ENCODE measurements around the gene GLI1. TPM values are rescaled to one million over a fixed set of nuclear protein-coding genes. Genes with fewer than 3 reads are reported as not detected.
A peak's percentile ranks its signal among the peaks of the same experiment; 100 is the strongest.

Gene GLI1
- polyA plus RNA-seq, 1 donor (not counting 4 experiments of a cell fraction or from before 2014, with no cell fraction given): 1.0 TPM

DNA sequence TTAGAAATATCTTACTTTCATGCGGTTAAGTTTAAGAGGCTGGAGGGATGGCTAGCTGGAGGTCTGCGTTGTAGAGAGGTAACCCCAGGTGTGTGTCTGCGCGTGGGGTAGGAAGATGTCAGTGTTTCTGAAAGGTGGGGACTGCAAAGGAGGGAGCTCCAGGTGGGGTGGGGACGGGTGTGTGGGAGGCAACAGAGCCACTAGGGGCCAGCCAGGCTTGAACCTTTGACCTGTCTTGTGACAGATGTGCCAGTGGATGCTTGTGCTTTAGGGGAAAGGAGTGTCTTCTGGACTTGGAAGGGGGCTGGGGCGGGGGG lies 841 bp downstream of the GLI1 start:
- no peaks in the 10 kb centered on the region for H4K20me1 ChIP-seq (ENCODE audit: control insufficient read depth, extremely low read depth, insufficient read depth, low read length)
- TF ChIP-seq EZH2 (IDR thresholded peaks at IDR 0.05; ENCODE audit: low read length): no peak
- TF ChIP-seq, protein P1, sequence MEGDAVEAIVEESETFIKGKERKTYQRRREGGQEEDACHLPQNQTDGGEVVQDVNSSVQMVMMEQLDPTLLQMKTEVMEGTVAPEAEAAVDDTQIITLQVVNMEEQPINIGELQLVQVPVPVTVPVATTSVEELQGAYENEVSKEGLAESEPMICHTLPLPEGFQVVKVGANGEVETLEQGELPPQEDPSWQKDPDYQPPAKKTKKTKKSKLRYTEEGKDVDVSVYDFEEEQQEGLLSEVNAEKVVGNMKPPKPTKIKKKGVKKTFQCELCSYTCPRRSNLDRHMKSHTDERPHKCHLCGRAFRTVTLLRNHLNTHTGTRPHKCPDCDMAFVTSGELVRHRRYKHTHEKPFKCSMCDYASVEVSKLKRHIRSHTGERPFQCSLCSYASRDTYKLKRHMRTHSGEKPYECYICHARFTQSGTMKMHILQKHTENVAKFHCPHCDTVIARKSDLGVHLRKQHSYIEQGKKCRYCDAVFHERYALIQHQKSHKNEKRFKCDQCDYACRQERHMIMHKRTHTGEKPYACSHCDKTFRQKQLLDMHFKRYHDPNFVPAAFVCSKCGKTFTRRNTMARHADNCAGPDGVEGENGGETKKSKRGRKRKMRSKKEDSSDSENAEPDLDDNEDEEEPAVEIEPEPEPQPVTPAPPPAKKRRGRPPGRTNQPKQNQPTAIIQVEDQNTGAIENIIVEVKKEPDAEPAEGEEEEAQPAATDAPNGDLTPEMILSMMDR (optimal IDR thresholded peaks at IDR 0.05 in 1 of 3, IDR thresholded peaks at IDR 0.05 in 1 of 3, conservative IDR thresholded peaks at IDR 0.05 in 1 of 3; ENCODE audit: extremely low read depth in 1 of 3, insufficient read depth in 2 of 3, low read length in 3 of 3): no peak
- DNase-seq (ENCODE audit: low read depth, low spot score) (no peak), FAIRE-seq (no peak)
- H3K9me1 ChIP-seq (ENCODE audit: control insufficient read depth, extremely low read depth, insufficient read depth, low read length): no peaks in the 10 kb centered on the region
- no peak overlapping the region for H3K27ac ChIP-seq (ENCODE audit: control insufficient read depth, insufficient read depth, low read length)
- H3K9me3 ChIP-seq (ENCODE audit: control insufficient read depth, low read depth, low read length): no peaks in the 10 kb centered on the region
- no peaks in the 10 kb centered on the region for H3K79me2 ChIP-seq (ENCODE audit: control insufficient read depth, insufficient read depth, low read length)
- no peaks in the 10 kb centered on the region for H3K36me3 ChIP-seq (ENCODE audit: control insufficient read depth in 2 of 2, extremely low read depth in 1 of 2, insufficient read depth in 2 of 2, low read length in 2 of 2)
- H3K9ac ChIP-seq (ENCODE audit: control insufficient read depth, extremely low read depth, insufficient read depth, low read length): no peak overlapping the region
- H3K4me3 ChIP-seq (ENCODE audit: control insufficient read depth in 2 of 3, extremely low read depth in 1 of 3, insufficient read depth in 2 of 3, low read depth in 1 of 3, low read length in 3 of 3): peak overlapping the region; percentile 42 to 96 (median 50)
- peaks cover 16% of the 10 kb centered on the region for H3K27me3 ChIP-seq (ENCODE audit: control insufficient read depth, extremely low read depth, insufficient read depth, low read length)
- H3K4me2 ChIP-seq (ENCODE audit: control insufficient read depth, extremely low read depth, insufficient read depth, low read depth, low read length): peak overlapping the region; percentile 97
- dilution Hi-C loops (cut with MboI; ENCODE audit: extremely low pct_ligation_motif_present, low sequenced_read_pairs): no loop called here
- H2AFZ ChIP-seq (ENCODE audit: control insufficient read depth, low read length): no peak overlapping the region
- peaks cover 44% of the 10 kb centered on the region for H3K4me1 ChIP-seq (ENCODE audit: control insufficient read depth, extremely low read depth, insufficient read depth, low read length)

DNA sequence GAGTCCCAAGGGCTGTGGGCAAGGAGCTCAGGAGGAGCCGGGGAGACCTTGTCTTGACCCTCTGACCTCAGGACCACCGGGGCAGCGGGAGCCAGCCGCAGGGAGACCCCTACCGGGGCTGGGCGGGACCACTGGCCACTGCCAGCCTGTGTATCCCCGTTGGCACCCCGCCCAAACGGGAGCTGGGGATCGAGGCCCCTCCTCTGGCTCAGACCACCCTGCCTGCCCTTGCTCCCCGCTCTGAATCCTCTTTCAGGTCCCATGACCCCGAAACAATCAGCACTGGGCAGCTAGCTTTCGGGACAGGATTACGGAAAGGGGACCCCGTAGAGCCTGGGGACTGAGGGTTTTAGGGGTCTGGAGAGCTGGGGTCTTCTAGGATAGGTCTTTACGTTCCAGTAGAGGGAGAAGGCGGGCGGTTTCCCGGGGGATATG lies 1.3 kb downstream of the GLI1 start:
- TF ChIP-seq EZH2 (IDR thresholded peaks at IDR 0.05; ENCODE audit: low read length): no peak
- TF ChIP-seq, protein P1 (optimal IDR thresholded peaks at IDR 0.05 in 1 of 3, IDR thresholded peaks at IDR 0.05 in 1 of 3, conservative IDR thresholded peaks at IDR 0.05 in 1 of 3; ENCODE audit: extremely low read depth in 1 of 3, insufficient read depth in 2 of 3, low read length in 3 of 3): no peak
- DNase-seq (ENCODE audit: low read depth, low spot score) (no peak), FAIRE-seq (no peak)
- Histone ChIP-seq H3K9me3 (ENCODE audit: control insufficient read depth, low read depth, low read length) (no peaks in the 10 kb centered on the region), H3K27ac (ENCODE audit: control insufficient read depth, insufficient read depth, low read length) (no peak overlapping the region), H2AFZ (ENCODE audit: control insufficient read depth, low read length) (no peak overlapping the region), H3K4me1 (ENCODE audit: control insufficient read depth, extremely low read depth, insufficient read depth, low read length) (peaks cover 40% of the 10 kb centered on the region), H4K20me1 (ENCODE audit: control insufficient read depth, extremely low read depth, insufficient read depth, low read length) (no peaks in the 10 kb centered on the region), H3K79me2 (ENCODE audit: control insufficient read depth, insufficient read depth, low read length) (no peaks in the 10 kb centered on the region), H3K9ac (ENCODE audit: control insufficient read depth, extremely low read depth, insufficient read depth, low read length) (no peak overlapping the region), H3K9me1 (ENCODE audit: control insufficient read depth, extremely low read depth, insufficient read depth, low read length) (no peaks in the 10 kb centered on the region), H3K36me3 (ENCODE audit: control insufficient read depth in 2 of 2, extremely low read depth in 1 of 2, insufficient read depth in 2 of 2, low read length in 2 of 2) (no peaks in the 10 kb centered on the region), H3K4me3 (ENCODE audit: control insufficient read depth in 2 of 3, extremely low read depth in 1 of 3, insufficient read depth in 2 of 3, low read depth in 1 of 3, low read length in 3 of 3) (peak overlapping the region; percentile 16 to 96 (median 61)), H3K4me2 (ENCODE audit: control insufficient read depth, extremely low read depth, insufficient read depth, low read depth, low read length) (peak overlapping the region; percentile 97), H3K27me3 (ENCODE audit: control insufficient read depth, extremely low read depth, insufficient read depth, low read length) (peaks cover 18% of the 10 kb centered on the region)
- dilution Hi-C loops (cut with MboI; ENCODE audit: extremely low pct_ligation_motif_present, low sequenced_read_pairs): no loop called here
